GM23338 (cell line): ENCODE results near the gene ERN2. TPM values are rescaled to one million over a fixed set of nuclear protein-coding genes. Genes with fewer than 3 reads are reported as not detected.

Experiments used
- ATAC-seq: fragments of 200-7000 bp; cut with Tn5 transposase; 3 replicates; pipeline ENCODE4 v1.9.1; 2020
- DNase-seq: peaks from one replicate; pipeline ENCODE4 v3.0.0-alpha.2; 2015; ENCODE audit warnings: low spot score
- H2AFZ ChIP-seq: fragments of 200-600 bp; sonication (generic); 2 replicates; pipeline ENCODE4 v1.8.0; 2016; ENCODE audit warnings: antibody characterized with exemption, mild to moderate bottlenecking, moderate library complexity
- H3F3A ChIP-seq: fragments of 200-600 bp; sonication (generic); replicated peaks from 2 replicates; pipeline ENCODE4 v1.8.0; 2017; ENCODE audit warnings: antibody characterized with exemption, mixed run types, low read depth
- H3K27ac ChIP-seq: fragments of 200-600 bp; sonication (generic); 2 replicates; pipeline ENCODE4 v1.6.1; 2016; ENCODE audit warnings: low read depth
- H3K27me3 ChIP-seq: fragments of 200-600 bp; sonication (generic); 2 replicates; pipeline ENCODE4 v1.8.0; 2016; ENCODE audit warnings: mild to moderate bottlenecking, mixed run types, moderate library complexity; ENCODE audit not compliant: insufficient read depth
- H3K36me3 ChIP-seq: fragments of 200-600 bp; sonication (generic); 2 replicates; pipeline ENCODE4 v1.8.0; 2016; ENCODE audit warnings: mild to moderate bottlenecking; ENCODE audit not compliant: insufficient read depth
- H3K4me1 ChIP-seq: fragments of 200-600 bp; sonication (generic); 2 replicates; pipeline ENCODE4 v1.8.0; 2016; ENCODE audit warnings: mild to moderate bottlenecking, moderate library complexity; ENCODE audit not compliant: insufficient read depth
- H3K4me2 ChIP-seq: fragments of 200-600 bp; sonication (generic); 2 replicates; pipeline ENCODE4 v1.7.1; 2017; ENCODE audit warnings: mixed run types
- H3K4me3 ChIP-seq: fragments of 200-600 bp; sonication (generic); 2 replicates; pipeline ENCODE4 v1.6.1; 2016; ENCODE audit warnings: mixed run types
- H3K79me2 ChIP-seq: fragments of 200-600 bp; sonication (generic); replicated peaks from 2 replicates; pipeline ENCODE4 v1.8.0; 2017; ENCODE audit warnings: mild to moderate bottlenecking; ENCODE audit not compliant: insufficient read depth
- H3K9me2 ChIP-seq: fragments of 200-600 bp; sonication (generic); 2 replicates; pipeline ENCODE4 v1.8.0; 2017; ENCODE audit not compliant: insufficient read depth
- H4K20me1 ChIP-seq: fragments of 200-600 bp; sonication (generic); replicated peaks from 2 replicates; pipeline ENCODE4 v1.8.0; 2017; ENCODE audit warnings: mild to moderate bottlenecking; ENCODE audit not compliant: insufficient read depth
- H3K27ac Mint-ChIP-seq: 2 replicates; pipeline ENCODE4 v1.8.0; 2020; ENCODE audit warnings: inconsistent platforms, mild to moderate bottlenecking, moderate library complexity, mixed read lengths
- H3K27me3 Mint-ChIP-seq: 3 replicates; pipeline ENCODE4 v1.8.0; 2022; ENCODE audit warnings: low read depth, mild to moderate bottlenecking, moderate library complexity, mixed read lengths, inconsistent platforms; ENCODE audit not compliant: insufficient read depth, poor library complexity
- H3K36me3 Mint-ChIP-seq: 3 replicates; pipeline ENCODE4 v1.8.0; 2021; ENCODE audit warnings: low read depth, mild to moderate bottlenecking, inconsistent platforms, moderate library complexity, mixed read lengths
- H3K4me1 Mint-ChIP-seq: 3 replicates; pipeline ENCODE4 v1.8.0; 2020; ENCODE audit warnings: mild to moderate bottlenecking, inconsistent platforms, mixed read lengths
- H3K4me3 Mint-ChIP-seq: 3 replicates; pipeline ENCODE4 v1.8.0; 2021; ENCODE audit warnings: moderate library complexity, mild to moderate bottlenecking, inconsistent platforms, mixed read lengths
- H3K9me3 Mint-ChIP-seq: 3 replicates; pipeline ENCODE4 v1.8.0; 2020; ENCODE audit warnings: moderate library complexity, mild to moderate bottlenecking, inconsistent platforms, mixed read lengths
- CREB1 ChIP-seq: fragments of 250-450 bp; sonication (Bioruptor Pico); IDR thresholded peaks from 2 replicates; pipeline ENCODE4 v1.5.0; 2020; ENCODE audit warnings: low read depth, mild to moderate bottlenecking, moderate library complexity
- EZH2 ChIP-seq: fragments of 200-600 bp; sonication (generic); IDR thresholded peaks from one replicate; pipeline ENCODE4 v1.8.0; 2017; ENCODE audit warnings: antibody characterized with exemption, mild to moderate bottlenecking, low read depth; ENCODE audit not compliant: unreplicated experiment
- EZH2phosphoT487 ChIP-seq: fragments of 200-600 bp; sonication (generic); IDR thresholded peaks from one replicate; pipeline ENCODE4 v1.8.1; 2018; ENCODE audit warnings: antibody characterized with exemption; ENCODE audit not compliant: unreplicated experiment
- JUNB ChIP-seq: IDR thresholded peaks from one replicate; pipeline ENCODE4 v1.6.1; 2016; ENCODE audit warnings: antibody characterized with exemption; ENCODE audit not compliant: unreplicated experiment
- NANOG ChIP-seq: IDR thresholded peaks from 2 replicates; pipeline ENCODE4 v1.6.1; 2016; ENCODE audit warnings: antibody characterized with exemption, borderline replicate concordance
- POLR2AphosphoS5 ChIP-seq: IDR thresholded peaks from 2 replicates; pipeline ENCODE4 v1.6.1; 2016; ENCODE audit warnings: antibody characterized with exemption, low read depth
- STAT1 ChIP-seq: IDR thresholded peaks from one replicate; pipeline ENCODE4 v1.6.1; 2016; ENCODE audit warnings: antibody characterized with exemption; ENCODE audit not compliant: unreplicated experiment
- ZNF114 ChIP-seq: fragments of 250-450 bp; sonication (Bioruptor Pico); IDR thresholded peaks from 2 replicates; pipeline ENCODE4 v1.5.0; 2020; ENCODE audit warnings: mild to moderate bottlenecking, moderate library complexity
- ZNF331 ChIP-seq: fragments of 250-450 bp; sonication (Bioruptor Pico); IDR thresholded peaks from 2 replicates; pipeline ENCODE4 v1.5.0; 2020; ENCODE audit warnings: low read depth, mild to moderate bottlenecking, moderate library complexity
- polyA plus RNA-seq: library from polyadenylated mRNA; unstranded; fragments of >200 nt; fragmentation: Nextera tagmentation; extraction: Ambion mirVana; gene quantifications from 2 replicates; pipeline ENCODE4 v1.2.1, GENCODE V29; 2016
- total RNA-seq: library from RNA; depleted of rRNA; stranded (reverse); fragments of >200 nt; shearing (Covaris generic); gene quantifications from 2 replicates; pipeline ENCODE4 v1.2.3, GENCODE V29; 2014
- TF ChIP-seq, protein P1 (sequence below): IDR thresholded peaks from one replicate; pipeline ENCODE4 v1.6.1; 2018; ENCODE audit warnings: antibody characterized with exemption; ENCODE audit not compliant: unreplicated experiment
- TF ChIP-seq, protein P2 (sequence below): IDR thresholded peaks from 2 replicates; pipeline ENCODE4 v1.6.1; 2016; ENCODE audit warnings: antibody characterized with exemption
- TF ChIP-seq, protein P3 (sequence below): fragments of 250-450 bp; sonication (Bioruptor Pico); IDR thresholded peaks from 2 replicates; pipeline ENCODE4 v1.5.0; 2020; ENCODE audit warnings: mild to moderate bottlenecking, moderate library complexity
- TF ChIP-seq, protein P4 (sequence below), 2 experiments: fragments of 200-600 bp in 1 of 2; sonication (generic) in 1 of 2; conservative IDR thresholded peaks; 2 replicates each; pipeline versions ENCODE4 v1.5.1 to v1.6.1; 2016 to 2017; ENCODE audit warnings: antibody characterized with exemption in 2 of 2, low read depth in 2 of 2, mild to moderate bottlenecking in 2 of 2, moderate library complexity in 1 of 2

Gene ERN2
- total and polyA plus RNA-seq, 2 experiments from 2014 or later = 0.97 to 1.1 TPM

DNA sequence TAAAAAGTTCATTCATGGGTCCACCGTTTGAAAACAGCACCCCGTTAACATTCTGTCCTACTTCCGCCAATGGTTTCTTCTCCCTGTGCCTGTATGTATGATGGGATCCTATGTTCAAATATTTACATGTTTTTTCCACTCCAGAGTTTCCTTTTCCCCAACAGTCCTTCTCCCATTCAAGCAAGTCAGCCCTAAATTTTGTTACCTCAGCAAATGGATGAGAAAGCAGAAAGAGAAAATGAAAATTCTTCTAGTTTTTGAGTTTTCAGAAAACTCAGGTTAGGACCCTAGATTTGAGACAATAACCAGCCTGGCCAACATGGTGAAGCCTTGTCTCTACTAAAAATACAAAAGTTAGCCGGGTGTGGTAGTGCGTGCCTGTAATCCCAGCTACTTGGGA lies 3.5 kb upstream of the ERN2 start:
- H3K27me3 Mint-ChIP-seq = peaks cover 21% of the 10 kb centered on the region

More for the DNA sequence above, 3.5 kb upstream of the ERN2 start:
- H3K9me2 ChIP-seq = no peaks in the 10 kb centered on the region
- H3K4me1 ChIP-seq = 0 out of 2 replicates have a peak, but pooled peaks cover 5% of the 10 kb centered on the region
- no peaks in the 10 kb centered on the region for H3K36me3 ChIP-seq
- H3F3A ChIP-seq = no peaks in the 10 kb centered on the region
- Mint-ChIP-seq H3K4me1 (peaks cover 3% of the 10 kb centered on the region; the same call in 2 of the 3 replicates), H3K9me3 (peaks cover under 1% of the 10 kb centered on the region; the same call in 1 of the 3 replicates), H3K4me3 (no peak overlapping the region), H3K27ac (no peak overlapping the region), H3K36me3 (no peaks in the 10 kb centered on the region)
- no peaks in the 10 kb centered on the region for H3K79me2 ChIP-seq
- DNase-seq (no peak), ATAC-seq (no peak)
- H3K4me3 ChIP-seq = no peak overlapping the region
- H3K27me3 ChIP-seq = peaks cover 34% of the 10 kb centered on the region
- TF ChIP-seq JUNB (no peak), CREB1 (CRISPR knock-in tag) (no peak), NANOG (no peak), ZNF331 (CRISPR knock-in tag) (no peak), STAT1 (no peak), POLR2AphosphoS5 (no peak), EZH2 (no peak), ZNF114 (CRISPR knock-in tag) (no peak), EZH2phosphoT487 (no peak)
- TF ChIP-seq, protein P1, sequence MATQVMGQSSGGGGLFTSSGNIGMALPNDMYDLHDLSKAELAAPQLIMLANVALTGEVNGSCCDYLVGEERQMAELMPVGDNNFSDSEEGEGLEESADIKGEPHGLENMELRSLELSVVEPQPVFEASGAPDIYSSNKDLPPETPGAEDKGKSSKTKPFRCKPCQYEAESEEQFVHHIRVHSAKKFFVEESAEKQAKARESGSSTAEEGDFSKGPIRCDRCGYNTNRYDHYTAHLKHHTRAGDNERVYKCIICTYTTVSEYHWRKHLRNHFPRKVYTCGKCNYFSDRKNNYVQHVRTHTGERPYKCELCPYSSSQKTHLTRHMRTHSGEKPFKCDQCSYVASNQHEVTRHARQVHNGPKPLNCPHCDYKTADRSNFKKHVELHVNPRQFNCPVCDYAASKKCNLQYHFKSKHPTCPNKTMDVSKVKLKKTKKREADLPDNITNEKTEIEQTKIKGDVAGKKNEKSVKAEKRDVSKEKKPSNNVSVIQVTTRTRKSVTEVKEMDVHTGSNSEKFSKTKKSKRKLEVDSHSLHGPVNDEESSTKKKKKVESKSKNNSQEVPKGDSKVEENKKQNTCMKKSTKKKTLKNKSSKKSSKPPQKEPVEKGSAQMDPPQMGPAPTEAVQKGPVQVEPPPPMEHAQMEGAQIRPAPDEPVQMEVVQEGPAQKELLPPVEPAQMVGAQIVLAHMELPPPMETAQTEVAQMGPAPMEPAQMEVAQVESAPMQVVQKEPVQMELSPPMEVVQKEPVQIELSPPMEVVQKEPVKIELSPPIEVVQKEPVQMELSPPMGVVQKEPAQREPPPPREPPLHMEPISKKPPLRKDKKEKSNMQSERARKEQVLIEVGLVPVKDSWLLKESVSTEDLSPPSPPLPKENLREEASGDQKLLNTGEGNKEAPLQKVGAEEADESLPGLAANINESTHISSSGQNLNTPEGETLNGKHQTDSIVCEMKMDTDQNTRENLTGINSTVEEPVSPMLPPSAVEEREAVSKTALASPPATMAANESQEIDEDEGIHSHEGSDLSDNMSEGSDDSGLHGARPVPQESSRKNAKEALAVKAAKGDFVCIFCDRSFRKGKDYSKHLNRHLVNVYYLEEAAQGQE = no peak
- TF ChIP-seq, protein P2, sequence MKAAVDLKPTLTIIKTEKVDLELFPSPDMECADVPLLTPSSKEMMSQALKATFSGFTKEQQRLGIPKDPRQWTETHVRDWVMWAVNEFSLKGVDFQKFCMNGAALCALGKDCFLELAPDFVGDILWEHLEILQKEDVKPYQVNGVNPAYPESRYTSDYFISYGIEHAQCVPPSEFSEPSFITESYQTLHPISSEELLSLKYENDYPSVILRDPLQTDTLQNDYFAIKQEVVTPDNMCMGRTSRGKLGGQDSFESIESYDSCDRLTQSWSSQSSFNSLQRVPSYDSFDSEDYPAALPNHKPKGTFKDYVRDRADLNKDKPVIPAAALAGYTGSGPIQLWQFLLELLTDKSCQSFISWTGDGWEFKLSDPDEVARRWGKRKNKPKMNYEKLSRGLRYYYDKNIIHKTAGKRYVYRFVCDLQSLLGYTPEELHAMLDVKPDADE = no peak
- TF ChIP-seq, protein P3, sequence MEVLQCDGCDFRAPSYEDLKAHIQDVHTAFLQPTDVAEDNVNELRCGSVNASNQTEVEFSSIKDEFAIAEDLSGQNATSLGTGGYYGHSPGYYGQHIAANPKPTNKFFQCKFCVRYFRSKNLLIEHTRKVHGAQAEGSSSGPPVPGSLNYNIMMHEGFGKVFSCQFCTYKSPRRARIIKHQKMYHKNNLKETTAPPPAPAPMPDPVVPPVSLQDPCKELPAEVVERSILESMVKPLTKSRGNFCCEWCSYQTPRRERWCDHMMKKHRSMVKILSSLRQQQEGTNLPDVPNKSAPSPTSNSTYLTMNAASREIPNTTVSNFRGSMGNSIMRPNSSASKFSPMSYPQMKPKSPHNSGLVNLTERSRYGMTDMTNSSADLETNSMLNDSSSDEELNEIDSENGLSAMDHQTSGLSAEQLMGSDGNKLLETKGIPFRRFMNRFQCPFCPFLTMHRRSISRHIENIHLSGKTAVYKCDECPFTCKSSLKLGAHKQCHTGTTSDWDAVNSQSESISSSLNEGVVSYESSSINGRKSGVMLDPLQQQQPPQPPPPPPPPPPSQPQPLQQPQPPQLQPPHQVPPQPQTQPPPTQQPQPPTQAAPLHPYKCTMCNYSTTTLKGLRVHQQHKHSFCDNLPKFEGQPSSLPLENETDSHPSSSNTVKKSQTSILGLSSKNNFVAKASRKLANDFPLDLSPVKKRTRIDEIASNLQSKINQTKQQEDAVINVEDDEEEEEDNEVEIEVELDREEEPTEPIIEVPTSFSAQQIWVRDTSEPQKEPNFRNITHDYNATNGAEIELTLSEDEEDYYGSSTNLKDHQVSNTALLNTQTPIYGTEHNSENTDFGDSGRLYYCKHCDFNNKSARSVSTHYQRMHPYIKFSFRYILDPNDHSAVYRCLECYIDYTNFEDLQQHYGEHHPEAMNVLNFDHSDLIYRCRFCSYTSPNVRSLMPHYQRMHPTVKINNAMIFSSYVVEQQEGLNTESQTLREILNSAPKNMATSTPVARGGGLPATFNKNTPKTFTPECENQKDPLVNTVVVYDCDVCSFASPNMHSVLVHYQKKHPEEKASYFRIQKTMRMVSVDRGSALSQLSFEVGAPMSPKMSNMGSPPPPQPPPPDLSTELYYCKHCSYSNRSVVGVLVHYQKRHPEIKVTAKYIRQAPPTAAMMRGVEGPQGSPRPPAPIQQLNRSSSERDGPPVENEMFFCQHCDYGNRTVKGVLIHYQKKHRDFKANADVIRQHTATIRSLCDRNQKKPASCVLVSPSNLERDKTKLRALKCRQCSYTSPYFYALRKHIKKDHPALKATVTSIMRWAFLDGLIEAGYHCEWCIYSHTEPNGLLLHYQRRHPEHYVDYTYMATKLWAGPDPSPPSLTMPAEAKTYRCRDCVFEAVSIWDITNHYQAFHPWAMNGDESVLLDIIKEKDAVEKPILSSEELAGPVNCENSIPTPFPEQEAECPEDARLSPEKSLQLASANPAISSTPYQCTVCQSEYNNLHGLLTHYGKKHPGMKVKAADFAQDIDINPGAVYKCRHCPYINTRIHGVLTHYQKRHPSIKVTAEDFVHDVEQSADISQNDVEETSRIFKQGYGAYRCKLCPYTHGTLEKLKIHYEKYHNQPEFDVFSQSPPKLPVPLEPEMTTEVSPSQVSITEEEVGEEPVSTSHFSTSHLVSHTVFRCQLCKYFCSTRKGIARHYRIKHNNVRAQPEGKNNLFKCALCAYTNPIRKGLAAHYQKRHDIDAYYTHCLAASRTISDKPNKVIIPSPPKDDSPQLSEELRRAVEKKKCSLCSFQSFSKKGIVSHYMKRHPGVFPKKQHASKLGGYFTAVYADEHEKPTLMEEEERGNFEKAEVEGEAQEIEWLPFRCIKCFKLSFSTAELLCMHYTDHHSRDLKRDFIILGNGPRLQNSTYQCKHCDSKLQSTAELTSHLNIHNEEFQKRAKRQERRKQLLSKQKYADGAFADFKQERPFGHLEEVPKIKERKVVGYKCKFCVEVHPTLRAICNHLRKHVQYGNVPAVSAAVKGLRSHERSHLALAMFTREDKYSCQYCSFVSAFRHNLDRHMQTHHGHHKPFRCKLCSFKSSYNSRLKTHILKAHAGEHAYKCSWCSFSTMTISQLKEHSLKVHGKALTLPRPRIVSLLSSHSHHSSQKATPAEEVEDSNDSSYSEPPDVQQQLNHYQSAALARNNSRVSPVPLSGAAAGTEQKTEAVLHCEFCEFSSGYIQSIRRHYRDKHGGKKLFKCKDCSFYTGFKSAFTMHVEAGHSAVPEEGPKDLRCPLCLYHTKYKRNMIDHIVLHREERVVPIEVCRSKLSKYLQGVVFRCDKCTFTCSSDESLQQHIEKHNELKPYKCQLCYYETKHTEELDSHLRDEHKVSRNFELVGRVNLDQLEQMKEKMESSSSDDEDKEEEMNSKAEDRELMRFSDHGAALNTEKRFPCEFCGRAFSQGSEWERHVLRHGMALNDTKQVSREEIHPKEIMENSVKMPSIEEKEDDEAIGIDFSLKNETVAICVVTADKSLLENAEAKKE (CRISPR knock-in tag) = no peak
- TF ChIP-seq, protein P4, sequence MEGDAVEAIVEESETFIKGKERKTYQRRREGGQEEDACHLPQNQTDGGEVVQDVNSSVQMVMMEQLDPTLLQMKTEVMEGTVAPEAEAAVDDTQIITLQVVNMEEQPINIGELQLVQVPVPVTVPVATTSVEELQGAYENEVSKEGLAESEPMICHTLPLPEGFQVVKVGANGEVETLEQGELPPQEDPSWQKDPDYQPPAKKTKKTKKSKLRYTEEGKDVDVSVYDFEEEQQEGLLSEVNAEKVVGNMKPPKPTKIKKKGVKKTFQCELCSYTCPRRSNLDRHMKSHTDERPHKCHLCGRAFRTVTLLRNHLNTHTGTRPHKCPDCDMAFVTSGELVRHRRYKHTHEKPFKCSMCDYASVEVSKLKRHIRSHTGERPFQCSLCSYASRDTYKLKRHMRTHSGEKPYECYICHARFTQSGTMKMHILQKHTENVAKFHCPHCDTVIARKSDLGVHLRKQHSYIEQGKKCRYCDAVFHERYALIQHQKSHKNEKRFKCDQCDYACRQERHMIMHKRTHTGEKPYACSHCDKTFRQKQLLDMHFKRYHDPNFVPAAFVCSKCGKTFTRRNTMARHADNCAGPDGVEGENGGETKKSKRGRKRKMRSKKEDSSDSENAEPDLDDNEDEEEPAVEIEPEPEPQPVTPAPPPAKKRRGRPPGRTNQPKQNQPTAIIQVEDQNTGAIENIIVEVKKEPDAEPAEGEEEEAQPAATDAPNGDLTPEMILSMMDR (conservative IDR thresholded peaks at IDR 0.05; ENCODE audit: low read depth in 2 of 2) = no peak
- H3K27ac ChIP-seq = no peak overlapping the region
- H2AFZ ChIP-seq = no peak overlapping the region
- H3K4me2 ChIP-seq = no peak overlapping the region
- no peaks in the 10 kb centered on the region for H4K20me1 ChIP-seq
